Activated CD4-positive, alpha-beta T cell treated with anti-CD3 and anti-CD28 coated beads, Interleukin-2, amount 50 U/mL, for 16 hours (primary cell): ENCODE results near the gene DAZAP1.

Experiments
- DNase-seq: peaks from one replicate; pipeline ENCODE4 v3.0.0-alpha.2; 2020

The DAZAP1 gene

GRCh38 chr19:1377176-1377964 lies 30.0 kb upstream of the DAZAP1 start:
- DNase-seq: no peak

- no peak for DNase-seq
Measured at GRCh38 chr19:1377965-1378785, 29.2 kb upstream of the DAZAP1 start.

- DNase-seq: no peak
Measured at GRCh38 chr19:1379126-1379905, 28.1 kb upstream of the DAZAP1 start.

GRCh38 chr19:1379961-1380489 lies 27.4 kb upstream of the DAZAP1 start:
- no peak for DNase-seq

- no peak for DNase-seq
Measured at GRCh38 chr19:1382250-1382649, 25.1 kb upstream of the DAZAP1 start.

- no peak for DNase-seq
Measured at GRCh38 chr19:1383017-1383311, 24.4 kb upstream of the DAZAP1 start.

GRCh38 chr19:1383312-1384084 lies 23.9 kb upstream of the DAZAP1 start, which contains the start of gene NDUFS7:
Gene NDUFS7 (plus strand): TSS chr19:1383907. CDS start chr19:1383927, 20 bp downstream.
- DNase-seq: peak; percentile 91

GRCh38 chr19:1384085-1384462 lies 23.3 kb upstream of the DAZAP1 start:
- DNase-seq: no peak

- no peak for DNase-seq
Measured at GRCh38 chr19:1384478-1385110, 22.8 kb upstream of the DAZAP1 start.

GRCh38 chr19:1385816-1386215 lies 21.6 kb upstream of the DAZAP1 start:
- DNase-seq: no peak

- DNase-seq: no peak
Measured at GRCh38 chr19:1386945-1387683, 20.3 kb upstream of the DAZAP1 start.

- no peak for DNase-seq
Measured at GRCh38 chr19:1387684-1388636, 19.4 kb upstream of the DAZAP1 start.

- no peak for DNase-seq
Measured at GRCh38 chr19:1388637-1389026, 18.8 kb upstream of the DAZAP1 start.

GRCh38 chr19:1389033-1389940 lies 18.1 kb upstream of the DAZAP1 start:
- no peak for DNase-seq

GRCh38 chr19:1390890-1391423 lies 16.4 kb upstream of the DAZAP1 start:
- no peak for DNase-seq

GRCh38 chr19:1392407-1392806 lies 15.0 kb upstream of the DAZAP1 start:
- DNase-seq: no peak

- DNase-seq: no peak
Measured at GRCh38 chr19:1392939-1393530, 14.4 kb upstream of the DAZAP1 start.

GRCh38 chr19:1393841-1394240 lies 13.5 kb upstream of the DAZAP1 start:
- no peak for DNase-seq
